GM18520 (cell line): ENCODE measurements around the gene LARP6.
"Not testable (repeated sequence)": the region's sequence is repeated elsewhere in the genome, so short reads cannot be mapped to it uniquely, and the experiment has no call there.

Source experiments
- ATAC-seq: cut with Tn5 transposase; IDR thresholded peaks from one replicate; pipeline ENCODE4 v1.9.1; 2021; ENCODE audit not compliant: unreplicated experiment

LARP6 gene

GRCh38 chr15:70859322-70859908 is 5.5 kb upstream of the LARP6 start:
- ATAC-seq: no peak

DNA sequence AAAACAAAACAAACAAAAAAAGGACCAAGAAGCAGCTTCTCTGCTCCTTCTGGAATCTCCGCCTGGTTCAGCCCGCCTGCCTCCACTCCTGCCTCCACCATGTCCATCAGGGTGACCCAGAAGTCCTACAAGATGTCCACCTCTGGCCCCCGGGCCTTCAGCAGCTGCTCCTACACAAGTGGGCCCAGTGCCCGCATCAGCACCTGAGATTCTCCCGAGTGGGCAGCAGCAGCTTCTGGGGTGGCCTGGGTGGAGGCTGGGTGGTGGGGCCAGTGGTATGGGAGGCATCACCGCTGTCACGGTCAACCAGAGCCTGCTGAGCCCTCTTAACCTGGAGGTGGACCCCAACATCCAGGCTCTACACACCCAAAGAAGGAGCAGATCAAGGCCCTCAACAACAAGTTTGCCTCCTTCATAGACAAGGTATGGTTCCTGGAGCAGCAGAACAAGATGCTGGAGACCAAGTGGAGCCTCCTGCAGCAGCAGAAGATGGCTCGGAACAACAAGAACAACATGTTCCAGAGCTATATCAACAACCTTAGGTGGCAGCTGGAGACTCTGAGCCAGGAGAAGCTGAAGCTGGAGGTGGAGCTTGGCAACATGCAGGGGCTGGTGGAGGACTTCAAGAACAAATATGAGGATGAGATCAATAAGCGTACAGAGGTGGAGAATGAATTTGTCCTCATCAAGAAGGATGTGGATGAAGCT is 4.8 kb upstream of the LARP6 start:
- not testable (repeated sequence) for ATAC-seq

DNA sequence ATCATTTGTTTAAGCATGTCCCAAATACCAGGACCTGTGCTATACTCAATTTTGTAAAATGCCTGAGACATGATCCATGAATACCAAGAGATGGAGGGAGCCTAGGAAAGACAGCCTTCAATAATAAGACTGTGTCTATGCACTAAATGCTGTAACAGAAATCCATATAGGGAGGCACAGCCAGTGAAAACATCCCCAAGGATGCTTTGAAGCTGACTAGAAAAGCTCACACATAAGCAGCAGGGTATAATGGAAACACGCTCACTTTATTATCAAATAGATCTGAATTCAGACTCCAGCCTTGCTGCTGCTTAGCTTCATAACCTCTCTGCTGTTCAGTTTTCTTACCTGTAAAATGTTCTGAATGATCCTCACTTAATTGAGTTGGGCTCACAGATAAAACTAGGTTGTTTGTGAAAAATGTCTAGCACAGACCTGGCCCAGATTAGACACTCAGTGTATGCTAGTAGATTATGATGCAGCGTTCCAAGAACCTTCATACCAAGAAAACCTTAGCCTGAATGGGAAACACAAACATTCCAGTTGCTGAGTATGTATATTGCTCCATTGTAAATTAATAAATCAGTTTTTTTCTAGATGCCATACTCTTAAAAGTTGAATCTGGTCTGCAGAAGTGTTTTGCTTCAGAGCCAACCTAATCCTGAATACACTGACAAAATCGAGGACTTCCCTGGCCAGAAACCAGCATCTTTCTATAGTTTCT is 3.8 kb upstream of the LARP6 start:
- ATAC-seq: no peak

DNA sequence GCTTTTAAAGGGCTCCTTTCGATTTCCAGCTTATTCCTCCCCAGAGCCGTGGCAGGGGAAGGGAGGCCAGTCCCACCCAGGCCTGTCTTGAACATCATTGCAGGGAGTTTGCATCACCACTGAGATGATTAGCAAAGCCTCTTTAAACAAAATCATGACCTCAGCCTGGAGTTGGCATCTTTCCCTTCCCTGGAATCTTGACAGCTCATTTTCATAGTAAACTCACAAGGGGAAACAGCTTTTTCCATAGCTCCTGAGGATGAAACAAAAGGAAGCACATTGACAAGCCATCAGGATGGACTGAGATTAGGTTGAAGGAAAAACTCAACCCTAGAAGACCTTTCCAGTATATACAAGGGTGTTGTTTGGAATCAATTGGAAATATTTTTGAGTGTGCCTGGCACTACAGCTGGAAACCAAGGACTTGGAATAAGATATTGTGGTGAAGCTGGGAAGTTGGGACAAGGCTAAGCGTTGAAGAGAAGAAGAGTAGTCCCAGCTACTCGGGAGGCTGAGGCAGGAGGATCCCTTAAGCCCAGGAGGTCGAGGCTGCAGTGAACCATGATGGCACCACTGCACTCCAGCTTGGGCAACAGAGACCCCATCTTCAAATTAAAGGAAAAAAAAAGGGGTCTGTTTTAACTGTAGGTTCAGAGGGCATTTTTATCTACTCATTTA is 3.1 kb upstream of the LARP6 start:
- no peak for ATAC-seq

DNA sequence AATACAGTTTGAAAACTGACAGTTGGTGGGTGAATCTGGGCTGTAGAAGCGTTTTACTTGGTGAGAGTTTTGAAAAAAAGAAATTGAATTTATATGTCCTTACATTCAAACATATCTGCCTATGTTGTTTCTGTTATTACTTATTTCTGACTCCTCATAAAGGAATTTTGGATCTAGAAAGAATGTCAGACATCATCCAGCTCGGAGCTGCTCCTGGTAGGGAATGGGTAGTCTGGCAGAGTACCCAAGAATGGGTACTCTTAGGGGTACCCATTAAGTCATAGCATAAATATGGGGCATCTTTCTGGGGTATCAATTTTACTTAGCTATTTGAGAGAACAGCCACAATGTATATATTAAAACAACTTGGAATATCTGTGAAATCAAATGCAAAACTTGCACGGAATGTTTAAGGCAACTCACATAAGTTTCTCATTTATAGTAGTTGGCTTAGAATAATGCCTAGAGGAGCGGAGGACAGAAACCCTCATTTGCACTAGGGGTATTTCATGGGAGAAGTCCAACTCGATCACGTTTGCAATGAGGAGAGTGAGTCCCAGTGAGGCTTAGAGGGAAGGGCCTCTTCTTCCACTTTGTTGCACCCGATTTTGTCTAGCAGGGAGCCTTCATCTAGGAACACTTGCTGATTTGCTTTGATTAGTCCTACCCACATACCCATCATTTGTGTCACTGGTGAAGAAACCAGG is 2.4 kb upstream of the LARP6 start:
- no peak for ATAC-seq

GRCh38 chr15:70855764-70856163 is 1.8 kb upstream of the LARP6 start:
- ATAC-seq: no peak

GRCh38 chr15:70854666-70854976 is 664 bp upstream of the LARP6 start:
- no peak for ATAC-seq

GRCh38 chr15:70853318-70853972 is 512 bp downstream of the LARP6 start:
- no peak for ATAC-seq

DNA sequence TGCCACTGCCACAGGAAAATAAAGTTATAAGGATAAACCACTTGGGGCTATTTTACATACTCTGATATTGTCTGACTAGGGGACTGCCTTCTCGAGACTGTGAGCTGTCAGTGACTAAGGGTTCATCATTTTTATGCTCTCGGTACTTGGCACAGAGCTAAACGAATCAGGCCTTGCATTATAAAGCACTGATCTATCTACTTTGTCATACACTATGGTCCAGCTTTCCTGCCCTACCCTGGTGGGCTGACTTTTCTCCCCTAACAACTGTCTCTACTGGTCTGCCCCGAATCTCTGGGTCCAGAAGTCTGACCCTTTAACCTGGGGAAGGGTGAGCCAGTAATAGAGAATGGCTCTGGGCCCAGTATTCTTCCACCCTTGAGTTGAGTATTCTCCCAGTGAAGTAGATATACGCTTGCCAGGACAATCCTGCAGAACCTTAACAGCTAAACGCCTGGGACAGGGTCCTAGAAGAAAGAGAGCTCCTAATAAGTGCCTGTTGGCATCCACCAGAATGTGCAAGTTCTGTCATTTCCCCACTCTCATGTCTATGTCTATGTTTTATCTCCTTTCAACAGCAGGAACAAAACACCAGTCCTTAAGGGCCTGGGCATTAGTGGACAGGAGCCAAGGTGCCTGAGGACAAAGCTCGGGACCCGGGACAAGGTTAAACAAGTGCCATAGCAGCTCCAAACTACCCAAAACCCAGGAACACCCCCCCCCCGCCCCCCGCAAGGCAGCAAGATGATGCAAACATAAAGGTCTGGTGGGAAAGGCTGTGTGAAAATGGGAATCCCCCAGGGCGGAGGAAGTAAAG is 1.2 kb downstream of the LARP6 start:
- ATAC-seq: no peak

- no peak for ATAC-seq
Measured at GRCh38 chr15:70851889-70852288, 2.1 kb downstream of the LARP6 start.

GRCh38 chr15:70845602-70846360 is 8.2 kb downstream of the LARP6 start:
- no peak for ATAC-seq

DNA sequence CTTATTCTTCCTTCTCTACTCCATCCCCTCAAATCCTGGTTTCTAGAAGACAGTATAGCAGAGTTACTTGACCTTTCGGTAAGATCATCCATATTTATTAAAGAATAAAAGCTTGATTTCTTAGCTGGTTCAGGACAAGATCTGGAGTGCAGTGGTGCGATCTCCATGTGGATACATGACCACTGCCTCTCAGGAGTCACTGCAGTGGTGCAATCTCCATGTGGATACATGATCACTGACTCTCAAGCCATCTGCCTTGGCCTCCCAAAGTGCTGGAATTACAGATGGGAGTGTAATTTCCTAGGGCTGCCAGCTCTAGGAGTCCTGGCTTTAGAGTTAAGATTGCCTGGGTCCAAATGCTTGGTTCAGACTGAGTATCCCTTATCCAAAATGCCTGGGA is 16.5 kb downstream of the LARP6 start:
- no peak for ATAC-seq

GRCh38 chr15:70835841-70836240 is 18.1 kb downstream of the LARP6 start:
- no peak for ATAC-seq

DNA sequence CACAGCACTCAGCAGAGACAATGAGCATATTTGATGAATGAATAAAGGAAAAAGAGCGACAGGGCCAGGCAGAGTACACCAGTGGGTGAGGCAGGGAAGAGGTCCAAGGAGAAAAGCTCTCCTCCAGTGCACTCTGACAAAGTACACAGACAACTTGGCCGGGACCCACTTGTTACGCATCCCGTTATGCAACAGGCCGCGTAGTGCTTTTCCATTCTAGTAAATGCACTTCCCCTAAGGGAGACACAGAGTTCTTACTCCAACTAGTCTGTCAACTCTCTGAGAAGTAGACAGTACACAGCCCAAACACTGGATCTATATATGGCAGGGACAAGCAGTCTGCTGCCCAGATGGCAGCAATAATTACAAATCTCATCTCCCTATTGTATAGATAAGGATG is 18.5 kb downstream of the LARP6 start:
- ATAC-seq: no peak

GRCh38 chr15:70834999-70835398 is 19.0 kb downstream of the LARP6 start:
- no peak for ATAC-seq

- no peak for ATAC-seq
Measured at GRCh38 chr15:70833861-70834765, 19.8 kb downstream of the LARP6 start.

DNA sequence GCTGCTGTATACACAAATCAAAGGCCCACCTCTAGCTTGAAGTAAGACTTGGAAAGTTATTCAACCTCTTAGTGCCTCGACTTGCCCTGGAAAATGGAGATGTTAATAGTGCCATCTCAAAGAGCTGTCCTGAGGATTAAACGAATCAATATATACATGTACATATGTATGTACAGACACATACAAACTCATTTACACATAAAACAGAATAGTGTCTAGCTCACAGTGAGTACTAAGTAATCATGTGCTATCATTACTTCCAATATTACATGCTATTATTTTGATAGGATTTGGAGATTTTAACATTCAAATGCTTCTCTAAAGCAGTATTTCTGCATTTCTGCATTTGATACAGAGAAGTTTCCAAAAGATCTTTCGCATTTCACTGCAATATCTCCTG is 20.5 kb downstream of the LARP6 start:
- no peak for ATAC-seq

DNA sequence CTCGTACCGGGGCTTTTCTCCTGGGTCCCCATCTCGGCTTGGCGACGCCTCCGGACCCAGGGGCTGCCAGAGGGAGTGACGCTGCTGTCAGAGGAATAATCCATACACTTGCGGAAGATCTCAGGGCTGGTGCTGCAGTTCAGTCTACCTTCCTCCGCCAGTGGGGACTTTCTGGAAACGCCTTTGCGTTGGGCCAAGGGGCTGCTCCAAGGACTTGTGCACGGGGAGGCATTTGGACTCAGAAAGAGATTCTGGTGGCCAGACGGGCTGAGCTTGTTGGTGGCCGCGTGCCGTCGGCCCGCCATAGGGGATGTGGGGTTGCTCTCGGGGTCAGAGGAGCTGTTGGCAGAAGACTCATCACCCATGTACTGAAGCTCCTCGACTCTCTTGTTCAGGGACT is 21.8 kb downstream of the LARP6 start:
- no peak for ATAC-seq
